ENCODE results near the gene MAPK13.

GRCh38 chr6:36135053-36135731 is 4.9 kb downstream of the MAPK13 start:
- TF ChIP-seq CTCF (conservative IDR thresholded peaks at IDR 0.05): no peak
- no peak for TF ChIP-seq ZFX (IDR thresholded peaks at IDR 0.05)

All from C4-2B (cell line).